GM23338 (cell line): ENCODE data around the gene HIVEP2.

Experiments used
- CREB1 ChIP-seq: fragments of 250-450 bp; sonication (Bioruptor Pico); IDR thresholded peaks from 2 replicates; pipeline ENCODE4 v1.5.0; 2020; ENCODE audit warnings: low read depth, mild to moderate bottlenecking, moderate library complexity
- CTCF ChIP-seq, 2 experiments: fragments of 200-600 bp in 1 of 2; sonication (generic) in 1 of 2; conservative IDR thresholded peaks; 2 replicates each; pipeline versions ENCODE4 v1.5.1 to v1.6.1; 2016 to 2017; ENCODE audit warnings: antibody characterized with exemption in 2 of 2, low read depth in 2 of 2, mild to moderate bottlenecking in 2 of 2, moderate library complexity in 1 of 2
- EZH2 ChIP-seq: fragments of 200-600 bp; sonication (generic); IDR thresholded peaks from one replicate; pipeline ENCODE4 v1.8.0; 2017; ENCODE audit warnings: antibody characterized with exemption, mild to moderate bottlenecking, low read depth; ENCODE audit not compliant: unreplicated experiment
- EZH2phosphoT487 ChIP-seq: fragments of 200-600 bp; sonication (generic); IDR thresholded peaks from one replicate; pipeline ENCODE4 v1.8.1; 2018; ENCODE audit warnings: antibody characterized with exemption; ENCODE audit not compliant: unreplicated experiment
- JUNB ChIP-seq: IDR thresholded peaks from one replicate; pipeline ENCODE4 v1.6.1; 2016; ENCODE audit warnings: antibody characterized with exemption; ENCODE audit not compliant: unreplicated experiment
- POLR2AphosphoS5 ChIP-seq: IDR thresholded peaks from 2 replicates; pipeline ENCODE4 v1.6.1; 2016; ENCODE audit warnings: antibody characterized with exemption, low read depth
- STAT1 ChIP-seq: IDR thresholded peaks from one replicate; pipeline ENCODE4 v1.6.1; 2016; ENCODE audit warnings: antibody characterized with exemption; ENCODE audit not compliant: unreplicated experiment
- ZNF462 ChIP-seq: fragments of 250-450 bp; sonication (Bioruptor Pico); IDR thresholded peaks from 2 replicates; pipeline ENCODE4 v1.5.0; 2020; ENCODE audit warnings: mild to moderate bottlenecking, moderate library complexity
- TF ChIP-seq, protein P1 (sequence below): IDR thresholded peaks from one replicate; pipeline ENCODE4 v1.6.1; 2018; ENCODE audit warnings: antibody characterized with exemption; ENCODE audit not compliant: unreplicated experiment

- TF ChIP-seq POLR2AphosphoS5 (no peak), CTCF (conservative IDR thresholded peaks at IDR 0.05; ENCODE audit: low read depth in 2 of 2) (no peak), STAT1 (no peak), CREB1 (CRISPR knock-in tag) (no peak), EZH2 (no peak), ZNF462 (no peak), EZH2phosphoT487 (no peak), JUNB (no peak)
- TF ChIP-seq, protein P1, sequence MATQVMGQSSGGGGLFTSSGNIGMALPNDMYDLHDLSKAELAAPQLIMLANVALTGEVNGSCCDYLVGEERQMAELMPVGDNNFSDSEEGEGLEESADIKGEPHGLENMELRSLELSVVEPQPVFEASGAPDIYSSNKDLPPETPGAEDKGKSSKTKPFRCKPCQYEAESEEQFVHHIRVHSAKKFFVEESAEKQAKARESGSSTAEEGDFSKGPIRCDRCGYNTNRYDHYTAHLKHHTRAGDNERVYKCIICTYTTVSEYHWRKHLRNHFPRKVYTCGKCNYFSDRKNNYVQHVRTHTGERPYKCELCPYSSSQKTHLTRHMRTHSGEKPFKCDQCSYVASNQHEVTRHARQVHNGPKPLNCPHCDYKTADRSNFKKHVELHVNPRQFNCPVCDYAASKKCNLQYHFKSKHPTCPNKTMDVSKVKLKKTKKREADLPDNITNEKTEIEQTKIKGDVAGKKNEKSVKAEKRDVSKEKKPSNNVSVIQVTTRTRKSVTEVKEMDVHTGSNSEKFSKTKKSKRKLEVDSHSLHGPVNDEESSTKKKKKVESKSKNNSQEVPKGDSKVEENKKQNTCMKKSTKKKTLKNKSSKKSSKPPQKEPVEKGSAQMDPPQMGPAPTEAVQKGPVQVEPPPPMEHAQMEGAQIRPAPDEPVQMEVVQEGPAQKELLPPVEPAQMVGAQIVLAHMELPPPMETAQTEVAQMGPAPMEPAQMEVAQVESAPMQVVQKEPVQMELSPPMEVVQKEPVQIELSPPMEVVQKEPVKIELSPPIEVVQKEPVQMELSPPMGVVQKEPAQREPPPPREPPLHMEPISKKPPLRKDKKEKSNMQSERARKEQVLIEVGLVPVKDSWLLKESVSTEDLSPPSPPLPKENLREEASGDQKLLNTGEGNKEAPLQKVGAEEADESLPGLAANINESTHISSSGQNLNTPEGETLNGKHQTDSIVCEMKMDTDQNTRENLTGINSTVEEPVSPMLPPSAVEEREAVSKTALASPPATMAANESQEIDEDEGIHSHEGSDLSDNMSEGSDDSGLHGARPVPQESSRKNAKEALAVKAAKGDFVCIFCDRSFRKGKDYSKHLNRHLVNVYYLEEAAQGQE = no peak
Measured at GRCh38 chr6:142821860-142822259, 123.1 kb downstream of the HIVEP2 start.
